Measurements from ENCODE around the gene RALGAPA1. TPM values are rescaled to one million over a fixed set of nuclear protein-coding genes. Genes with fewer than 3 reads are reported as not detected.

The RALGAPA1 gene
- total and polyA plus RNA-seq, 4 donors, result 4.6 to 38.7 (median 13.4) TPM

GRCh38 chr14:35806006-35806907 is 2.8 kb downstream of the RALGAPA1 start:
- WGBS, result 57% methylated on average over 2 of the region's 2 CpGs
- Histone ChIP-seq H3K9ac (ENCODE audit: low read depth in 1 of 2, low read length in 2 of 2) (no peak overlapping the region), H3K4me1 (ENCODE audit: control insufficient read depth in 4 of 4, insufficient read depth in 4 of 4, low read length in 3 of 4) (peaks cover 4 to 30% (median 18%) of the 10 kb centered on the region in 4 donors), H3K36me3 (ENCODE audit: control insufficient read depth in 4 of 4, insufficient read depth in 3 of 4, low read depth in 1 of 4, low read length in 3 of 4) (no peaks in the 10 kb centered on the region), H3K4me3 (ENCODE audit: low read depth in 1 of 3, low read length in 3 of 3) (no peak overlapping the region), H3K27me3 (ENCODE audit: control insufficient read depth in 4 of 4, insufficient read depth in 4 of 4, low read length in 3 of 4) (no peaks in the 10 kb centered on the region), H3K27ac (ENCODE audit: low read depth in 1 of 2, low read length in 2 of 2) (no peak overlapping the region), H3K9me3 (ENCODE audit: control insufficient read depth in 4 of 4, low read length in 3 of 4) (no peaks in the 10 kb centered on the region)
- TF ChIP-seq RAD21 (IDR thresholded peaks at IDR 0.05) (peak in 1 of 2 donors; percentile 4), HNF4A (conservative IDR thresholded peaks at IDR 0.05) (peak; percentile 60 to 63), EGR1 (IDR thresholded peaks at IDR 0.05; ENCODE audit: low read depth in 2 of 2) (no peak), YY1 (IDR thresholded peaks at IDR 0.05) (peak; percentile 40), RXRA (IDR thresholded peaks at IDR 0.05) (peak; percentile 51 to 62)
- no peak for DNase-seq (ENCODE audit: low spot score)

DNA sequence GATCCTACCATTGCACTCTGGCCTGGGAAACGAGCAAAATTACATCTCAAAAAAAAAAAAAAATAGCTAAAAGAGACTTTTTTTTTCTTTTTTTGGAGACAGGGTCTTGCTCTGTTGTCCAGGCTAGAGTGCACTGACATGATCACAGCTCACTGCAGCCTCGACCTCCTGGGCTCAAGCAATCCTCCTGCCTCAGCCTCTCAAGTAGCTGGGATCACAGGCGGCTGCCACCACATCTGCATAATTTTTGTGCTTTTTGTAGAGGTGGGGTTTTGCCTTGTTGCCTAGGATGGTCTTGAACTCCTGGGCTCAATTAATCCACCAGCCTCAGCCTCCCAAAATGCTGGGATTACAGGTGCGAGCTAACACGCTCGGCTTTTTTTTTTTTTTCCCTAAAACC is 11.3 kb downstream of the RALGAPA1 start:
- Histone ChIP-seq H3K4me3 (ENCODE audit: low read depth in 1 of 3, low read length in 3 of 3) (no peak overlapping the region), H3K9ac (ENCODE audit: low read depth in 1 of 2, low read length in 2 of 2) (no peak overlapping the region), H3K27ac (ENCODE audit: low read depth in 1 of 2, low read length in 2 of 2) (no peak overlapping the region), H3K4me1 (ENCODE audit: control insufficient read depth in 4 of 4, insufficient read depth in 4 of 4, low read length in 3 of 4) (peaks cover 0 to 9% (median 3%) of the 10 kb centered on the region in 4 donors), H3K36me3 (ENCODE audit: control insufficient read depth in 4 of 4, insufficient read depth in 3 of 4, low read depth in 1 of 4, low read length in 3 of 4) (no peaks in the 10 kb centered on the region), H3K9me3 (ENCODE audit: control insufficient read depth in 4 of 4, low read length in 3 of 4) (no peaks in the 10 kb centered on the region), H3K27me3 (ENCODE audit: control insufficient read depth in 4 of 4, insufficient read depth in 4 of 4, low read length in 3 of 4) (no peaks in the 10 kb centered on the region)
- no peak for DNase-seq (ENCODE audit: low spot score)
- TF ChIP-seq ATF3 (IDR thresholded peaks at IDR 0.05) (no peak), NR2F2 (IDR thresholded peaks at IDR 0.05) (no peak), TAF1 (conservative IDR thresholded peaks at IDR 0.05) (no peak), GABPA (IDR thresholded peaks at IDR 0.05 in 1 of 2, conservative IDR thresholded peaks at IDR 0.05 in 1 of 2) (no peak), FOXA2 (IDR thresholded peaks at IDR 0.05) (no peak), FOXA1 (IDR thresholded peaks at IDR 0.05) (no peak), RAD21 (IDR thresholded peaks at IDR 0.05) (no peak), RXRA (IDR thresholded peaks at IDR 0.05) (no peak), HNF4G (IDR thresholded peaks at IDR 0.05) (no peak), SP1 (IDR thresholded peaks at IDR 0.05) (no peak), ZBTB33 (IDR thresholded peaks at IDR 0.05) (no peak), HNF4A (conservative IDR thresholded peaks at IDR 0.05) (no peak), JUND (IDR thresholded peaks at IDR 0.05) (no peak), EGR1 (IDR thresholded peaks at IDR 0.05; ENCODE audit: low read depth in 2 of 2) (no peak), MAX (IDR thresholded peaks at IDR 0.05) (no peak)
- TF ChIP-seq, protein P1, sequence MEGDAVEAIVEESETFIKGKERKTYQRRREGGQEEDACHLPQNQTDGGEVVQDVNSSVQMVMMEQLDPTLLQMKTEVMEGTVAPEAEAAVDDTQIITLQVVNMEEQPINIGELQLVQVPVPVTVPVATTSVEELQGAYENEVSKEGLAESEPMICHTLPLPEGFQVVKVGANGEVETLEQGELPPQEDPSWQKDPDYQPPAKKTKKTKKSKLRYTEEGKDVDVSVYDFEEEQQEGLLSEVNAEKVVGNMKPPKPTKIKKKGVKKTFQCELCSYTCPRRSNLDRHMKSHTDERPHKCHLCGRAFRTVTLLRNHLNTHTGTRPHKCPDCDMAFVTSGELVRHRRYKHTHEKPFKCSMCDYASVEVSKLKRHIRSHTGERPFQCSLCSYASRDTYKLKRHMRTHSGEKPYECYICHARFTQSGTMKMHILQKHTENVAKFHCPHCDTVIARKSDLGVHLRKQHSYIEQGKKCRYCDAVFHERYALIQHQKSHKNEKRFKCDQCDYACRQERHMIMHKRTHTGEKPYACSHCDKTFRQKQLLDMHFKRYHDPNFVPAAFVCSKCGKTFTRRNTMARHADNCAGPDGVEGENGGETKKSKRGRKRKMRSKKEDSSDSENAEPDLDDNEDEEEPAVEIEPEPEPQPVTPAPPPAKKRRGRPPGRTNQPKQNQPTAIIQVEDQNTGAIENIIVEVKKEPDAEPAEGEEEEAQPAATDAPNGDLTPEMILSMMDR (IDR thresholded peaks at IDR 0.05; ENCODE audit: low read depth, low read length, missing input control), result no peak
- TF ChIP-seq, protein P2, sequence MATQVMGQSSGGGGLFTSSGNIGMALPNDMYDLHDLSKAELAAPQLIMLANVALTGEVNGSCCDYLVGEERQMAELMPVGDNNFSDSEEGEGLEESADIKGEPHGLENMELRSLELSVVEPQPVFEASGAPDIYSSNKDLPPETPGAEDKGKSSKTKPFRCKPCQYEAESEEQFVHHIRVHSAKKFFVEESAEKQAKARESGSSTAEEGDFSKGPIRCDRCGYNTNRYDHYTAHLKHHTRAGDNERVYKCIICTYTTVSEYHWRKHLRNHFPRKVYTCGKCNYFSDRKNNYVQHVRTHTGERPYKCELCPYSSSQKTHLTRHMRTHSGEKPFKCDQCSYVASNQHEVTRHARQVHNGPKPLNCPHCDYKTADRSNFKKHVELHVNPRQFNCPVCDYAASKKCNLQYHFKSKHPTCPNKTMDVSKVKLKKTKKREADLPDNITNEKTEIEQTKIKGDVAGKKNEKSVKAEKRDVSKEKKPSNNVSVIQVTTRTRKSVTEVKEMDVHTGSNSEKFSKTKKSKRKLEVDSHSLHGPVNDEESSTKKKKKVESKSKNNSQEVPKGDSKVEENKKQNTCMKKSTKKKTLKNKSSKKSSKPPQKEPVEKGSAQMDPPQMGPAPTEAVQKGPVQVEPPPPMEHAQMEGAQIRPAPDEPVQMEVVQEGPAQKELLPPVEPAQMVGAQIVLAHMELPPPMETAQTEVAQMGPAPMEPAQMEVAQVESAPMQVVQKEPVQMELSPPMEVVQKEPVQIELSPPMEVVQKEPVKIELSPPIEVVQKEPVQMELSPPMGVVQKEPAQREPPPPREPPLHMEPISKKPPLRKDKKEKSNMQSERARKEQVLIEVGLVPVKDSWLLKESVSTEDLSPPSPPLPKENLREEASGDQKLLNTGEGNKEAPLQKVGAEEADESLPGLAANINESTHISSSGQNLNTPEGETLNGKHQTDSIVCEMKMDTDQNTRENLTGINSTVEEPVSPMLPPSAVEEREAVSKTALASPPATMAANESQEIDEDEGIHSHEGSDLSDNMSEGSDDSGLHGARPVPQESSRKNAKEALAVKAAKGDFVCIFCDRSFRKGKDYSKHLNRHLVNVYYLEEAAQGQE (IDR thresholded peaks at IDR 0.05), result no peak
- 97% methylated on average over 6 of the region's 6 CpGs for WGBS
